ENCODE data around the gene C2orf72.
"Not testable (repeated sequence)": the region's sequence is repeated elsewhere in the genome, so short reads cannot be mapped to it uniquely, and the experiment has no call there.

C2orf72 gene

GRCh38 chr2:231043796-231044195 is 6.5 kb downstream of the C2orf72 start:
- no peak for DNase-seq (ENCODE audit: low read depth, low spot score)

GRCh38 chr2:231046916-231047273 is 9.6 kb downstream of the C2orf72 start:
- DNase-seq (ENCODE audit: low read depth, low spot score), result no peak

GRCh38 chr2:231047274-231047922 is 10.1 kb downstream of the C2orf72 start:
- DNase-seq (ENCODE audit: low read depth, low spot score), result no peak

- no peak for DNase-seq (ENCODE audit: low read depth, low spot score)
Measured at GRCh38 chr2:231047923-231048915, 10.9 kb downstream of the C2orf72 start.

GRCh38 chr2:231049286-231050017 is 12.1 kb downstream of the C2orf72 start:
- DNase-seq (ENCODE audit: low read depth, low spot score), result no peak

GRCh38 chr2:231050018-231050901 is 12.9 kb downstream of the C2orf72 start:
- DNase-seq (ENCODE audit: low read depth, low spot score), result no peak

GRCh38 chr2:231051116-231051515 is 13.8 kb downstream of the C2orf72 start:
- no peak for DNase-seq (ENCODE audit: low read depth, low spot score)

GRCh38 chr2:231052494-231053451 is 15.4 kb downstream of the C2orf72 start:
- peak; percentile 68 for DNase-seq (ENCODE audit: low read depth, low spot score)

- no peak for DNase-seq (ENCODE audit: low read depth, low spot score)
Measured at GRCh38 chr2:231053846-231054245, 16.5 kb downstream of the C2orf72 start.

- DNase-seq (ENCODE audit: low read depth, low spot score), result peak; percentile 88
Measured at GRCh38 chr2:231056453-231057416, 19.4 kb downstream of the C2orf72 start, which contains the start of gene PSMD1. PSMD1 (plus strand) TSS chr2:231056867; CDS start chr2:231057026, 159 bp downstream.

- DNase-seq (ENCODE audit: low read depth, low spot score), result no peak
Measured at GRCh38 chr2:231057590-231057989, 20.3 kb downstream of the C2orf72 start.

GRCh38 chr2:231058761-231059550 is 21.6 kb downstream of the C2orf72 start:
- DNase-seq (ENCODE audit: low read depth, low spot score), result no peak

- no peak for DNase-seq (ENCODE audit: low read depth, low spot score)
Measured at GRCh38 chr2:231059756-231060155, 22.4 kb downstream of the C2orf72 start.

GRCh38 chr2:231062776-231063175 is 25.5 kb downstream of the C2orf72 start:
- no peak for DNase-seq (ENCODE audit: low read depth, low spot score)

- DNase-seq (ENCODE audit: low read depth, low spot score), result no peak
Measured at GRCh38 chr2:231063347-231063746, 26.0 kb downstream of the C2orf72 start.

- DNase-seq (ENCODE audit: low read depth, low spot score), result no peak
Measured at GRCh38 chr2:231065966-231066365, 28.6 kb downstream of the C2orf72 start.

- DNase-seq (ENCODE audit: low read depth, low spot score), result not testable (repeated sequence)
Measured at GRCh38 chr2:231067531-231067930, 30.2 kb downstream of the C2orf72 start.
